Mucosa of descending colon (tissue), 3 donors: ENCODE results near the gene CPA1. TPM values are rescaled to one million over a fixed set of nuclear protein-coding genes. Genes with fewer than 3 reads are reported as not detected.

ENCODE experiments used
- ATAC-seq: fragments of 200-7000 bp; cut with Tn5 transposase; one replicate; pipeline ENCODE4 v1.9.1; 2020; ENCODE audit warnings: mild to moderate bottlenecking, moderate library complexity
- DNase-seq, 3 donors: peaks; one replicate each; pipeline ENCODE4 v3.0.0-alpha.2; 2020
- H3K36me3 ChIP-seq: fragments of 200-600 bp; one replicate; pipeline ENCODE4 v1.8.0; 2021; ENCODE audit warnings: low read depth, mild to moderate bottlenecking
- H3K4me1 ChIP-seq: fragments of 200-600 bp; one replicate; pipeline ENCODE4 v1.8.0; 2021; ENCODE audit warnings: low read depth, mild to moderate bottlenecking
- H3K4me3 ChIP-seq: fragments of 200-600 bp; one replicate; pipeline ENCODE4 v1.8.0; 2021; ENCODE audit warnings: mild to moderate bottlenecking
- H3K9me3 ChIP-seq: fragments of 200-600 bp; one replicate; pipeline ENCODE4 v1.8.0; 2021; ENCODE audit warnings: mild to moderate bottlenecking
- CTCF ChIP-seq: fragments of 200-600 bp; IDR thresholded peaks from one replicate; pipeline ENCODE4 v1.8.0; 2022; ENCODE audit warnings: antibody characterized with exemption, mild to moderate bottlenecking
- intact Hi-C, 2 donors: fragments of 100-400 bp; cut with DNase I in 1 of 2; cut with micrococcal nuclease in 1 of 2; formaldehyde crosslinking; loops; one replicate each; pipeline versions ENCODE4 v1.11.0 to v1.11.1; 2022; cut with DNase I, micrococcal nuclease
- total RNA-seq, 3 donors: library from RNA; stranded (reverse); fragmentation: NEBNext Ultra II Directional in 2 of 3; extraction: Animal tissue kit (Norgen Biotek cat#: 25700) in 2 of 3; gene quantifications; one replicate each; pipeline versions ENCODE4 v1.2.1 to v1.2.4, GENCODE V29; 2021 to 2023
- donor health status: DM: no; HTN: no; CAD: no; lungs with moderate emphysema.
- donor health status: DM: no; HTN: no; CAD: no.
- donor health status: DM: no; HTN: yes; CAD: no.

The CPA1 gene
- total RNA-seq, 3 donors from 2014 or later: not detected

GRCh38 chr7:130367088-130367755, 13.1 kb upstream of the CPA1 start:
- no peak for TF ChIP-seq CTCF
- Histone ChIP-seq H3K36me3 (no peaks in the 10 kb centered on the region), H3K4me1 (peaks cover 10% of the 10 kb centered on the region), H3K9me3 (no peaks in the 10 kb centered on the region), H3K4me3 (no peak overlapping the region)
- ATAC-seq: no peak
- intact Hi-C loops: no loop called here
- no peak for DNase-seq

- no peak for TF ChIP-seq CTCF
- no peak overlapping the region for H3K4me3 ChIP-seq
- no peak for ATAC-seq
- intact Hi-C loops: no loop called here
- no peaks in the 10 kb centered on the region for H3K9me3 ChIP-seq
- no peaks in the 10 kb centered on the region for H3K36me3 ChIP-seq
- H3K4me1 ChIP-seq: peaks cover 10% of the 10 kb centered on the region
- DNase-seq: no peak
Observed at GRCh38 chr7:130367836-130368746, 12.2 kb upstream of the CPA1 start.

GRCh38 chr7:130369110-130369711, 11.1 kb upstream of the CPA1 start:
- Histone ChIP-seq H3K9me3 (no peaks in the 10 kb centered on the region), H3K4me3 (no peak overlapping the region), H3K36me3 (no peaks in the 10 kb centered on the region), H3K4me1 (peaks cover 10% of the 10 kb centered on the region)
- TF ChIP-seq CTCF: no peak
- DNase-seq (no peak), ATAC-seq (peak; percentile 46)
- intact Hi-C loops: no loop called here

- no peak for TF ChIP-seq CTCF
- H3K4me3 ChIP-seq: no peak overlapping the region
- intact Hi-C loops: no loop called here
- no peaks in the 10 kb centered on the region for H3K36me3 ChIP-seq
- DNase-seq: no peak
- peaks cover 10% of the 10 kb centered on the region for H3K4me1 ChIP-seq
- no peak for ATAC-seq
- no peaks in the 10 kb centered on the region for H3K9me3 ChIP-seq
Observed at GRCh38 chr7:130369831-130370550, 10.3 kb upstream of the CPA1 start.

GRCh38 chr7:130371046-130371445, 9.2 kb upstream of the CPA1 start:
- peaks cover under 1% of the 10 kb centered on the region for H3K9me3 ChIP-seq
- DNase-seq (no peak), ATAC-seq (no peak)
- H3K36me3 ChIP-seq: no peaks in the 10 kb centered on the region
- intact Hi-C loops: no loop called here
- no peak for TF ChIP-seq CTCF
- peaks cover 10% of the 10 kb centered on the region for H3K4me1 ChIP-seq
- H3K4me3 ChIP-seq: no peak overlapping the region
